ENCODE results near the gene IMMP2L. TPM values are rescaled to one million over a fixed set of nuclear protein-coding genes. Genes with fewer than 3 reads are reported as not detected.
"Not testable (repeated sequence)": the region's sequence is repeated elsewhere in the genome, so short reads cannot be mapped to it uniquely, and the experiment has no call there.

The IMMP2L gene
- total and polyA plus RNA-seq, 2 of the 4 experiments (the other 2 are of a cell fraction) = 5.8 to 9.3 TPM

- POLR2A ChIA-PET (ENCODE audit: unreplicated experiment); H2AFZ ChIP-seq (replicated peaks; ENCODE audit: low read length, poor library complexity); H2BK120ac ChIP-seq (ENCODE audit: low read depth, low read length); BruUV-seq (replicated peaks); H2BK15ac ChIP-seq (ENCODE audit: low read depth, low read length); H3K4me2 ChIP-seq (ENCODE audit: low read depth, low read length); H4K91ac ChIP-seq (ENCODE audit: insufficient read depth, low read depth, low read length); DNase-seq; H3K4me1 ChIP-seq (ENCODE audit: control insufficient read depth, insufficient read depth, low read length); H3K9me3 ChIP-seq (ENCODE audit: control insufficient read depth, insufficient read depth, low read length); H4K8ac ChIP-seq (ENCODE audit: low read depth in 2 of 2, low read length in 2 of 2); H2AK5ac ChIP-seq (ENCODE audit: low read depth, low read length); CTCF ChIA-PET; H3K18ac ChIP-seq (ENCODE audit: low read depth, low read length); in situ Hi-C loops (cut with MboI; ENCODE audit: low sequenced_read_pairs); ATAC-seq (ENCODE audit: low read depth); H3K27ac ChIP-seq (ENCODE audit: insufficient read depth, low read length); H4K20me1 ChIP-seq (ENCODE audit: insufficient read depth, low read length); H4K5ac ChIP-seq (ENCODE audit: low read depth, low read length); H3K9me1 ChIP-seq (ENCODE audit: insufficient read depth, low read length); H3K23ac ChIP-seq (ENCODE audit: low read depth, low read length); H2BK20ac ChIP-seq (ENCODE audit: low read depth, low read length); H3K27me3 ChIP-seq (ENCODE audit: control insufficient read depth, insufficient read depth, low read length); H3K14ac ChIP-seq (replicated peaks; ENCODE audit: low read depth, low read length); H3K4me3 ChIP-seq (ENCODE audit: insufficient read depth, low read depth, low read length); H3K79me1 ChIP-seq (ENCODE audit: low read depth in 1 of 2, low read length in 2 of 2); H3K9ac ChIP-seq (ENCODE audit: low read depth, low read length); H2AK9ac ChIP-seq (replicated peaks; ENCODE audit: low read depth, low read length, poor library complexity); H3K4ac ChIP-seq (ENCODE audit: low read depth, low read length); dilution Hi-C loops (cut with HindIII; ENCODE audit: low sequenced_read_pairs, unreplicated experiment); intact Hi-C loops (cut with micrococcal nuclease); H3K36me3 ChIP-seq (ENCODE audit: control insufficient read depth, insufficient read depth, low read length); H3K56ac ChIP-seq (ENCODE audit: extremely low read depth, insufficient read depth, low read length); H2BK5ac ChIP-seq (ENCODE audit: low read depth, low read length, poor library complexity, severe bottlenecking): not testable (repeated sequence)
- WGBS, 2 experiments (ENCODE audit: extremely low coverage in 2 of 2, insufficient read length in 1 of 2) = no CpG with 5 or more reads among the region's 2 CpGs
These were observed 111.6 kb downstream of the IMMP2L start for GRCh38 chr7:111450705-111451104.

GRCh38 chr7:111447502-111447901, 114.8 kb downstream of the IMMP2L start:
- in situ Hi-C loops (cut with MboI; ENCODE audit: low sequenced_read_pairs); H3K9me3 ChIP-seq (ENCODE audit: control insufficient read depth, insufficient read depth, low read length); H2AFZ ChIP-seq (replicated peaks; ENCODE audit: low read length, poor library complexity); H3K18ac ChIP-seq (ENCODE audit: low read depth, low read length); H2BK20ac ChIP-seq (ENCODE audit: low read depth, low read length); H2AK5ac ChIP-seq (ENCODE audit: low read depth, low read length); H2BK5ac ChIP-seq (ENCODE audit: low read depth, low read length, poor library complexity, severe bottlenecking); intact Hi-C loops (cut with micrococcal nuclease); POLR2A ChIA-PET (ENCODE audit: unreplicated experiment); H4K5ac ChIP-seq (ENCODE audit: low read depth, low read length); H3K27me3 ChIP-seq (ENCODE audit: control insufficient read depth, insufficient read depth, low read length); H3K9ac ChIP-seq (ENCODE audit: low read depth, low read length); H3K9me1 ChIP-seq (ENCODE audit: insufficient read depth, low read length); H3K27ac ChIP-seq (ENCODE audit: insufficient read depth, low read length); H4K8ac ChIP-seq (ENCODE audit: low read depth in 2 of 2, low read length in 2 of 2); H3K14ac ChIP-seq (replicated peaks; ENCODE audit: low read depth, low read length); H2AK9ac ChIP-seq (replicated peaks; ENCODE audit: low read depth, low read length, poor library complexity); DNase-seq; BruUV-seq (replicated peaks); H3K23ac ChIP-seq (ENCODE audit: low read depth, low read length); H3K79me1 ChIP-seq (ENCODE audit: low read depth in 1 of 2, low read length in 2 of 2); H3K4me3 ChIP-seq (ENCODE audit: insufficient read depth, low read depth, low read length); CTCF ChIA-PET; H3K56ac ChIP-seq (ENCODE audit: extremely low read depth, insufficient read depth, low read length); dilution Hi-C loops (cut with HindIII; ENCODE audit: low sequenced_read_pairs, unreplicated experiment); H2BK15ac ChIP-seq (ENCODE audit: low read depth, low read length); H4K91ac ChIP-seq (ENCODE audit: insufficient read depth, low read depth, low read length); H3K4ac ChIP-seq (ENCODE audit: low read depth, low read length); H2BK120ac ChIP-seq (ENCODE audit: low read depth, low read length); H3K4me1 ChIP-seq (ENCODE audit: control insufficient read depth, insufficient read depth, low read length); H4K20me1 ChIP-seq (ENCODE audit: insufficient read depth, low read length); H3K4me2 ChIP-seq (ENCODE audit: low read depth, low read length); H3K36me3 ChIP-seq (ENCODE audit: control insufficient read depth, insufficient read depth, low read length); ATAC-seq (ENCODE audit: low read depth): not testable (repeated sequence)
- WGBS, 2 experiments (ENCODE audit: extremely low coverage in 2 of 2, insufficient read length in 1 of 2) = no CpG with 5 or more reads among the region's 6 CpGs
